Activated naive CD4-positive, alpha-beta T cell treated with anti-CD3 and anti-CD28 coated beads, Interleukin-2, amount 50 U/mL, for 72 hours (primary cell): Measurements from ENCODE around the gene ISLR. TPM values are rescaled to one million over a fixed set of nuclear protein-coding genes. Genes with fewer than 3 reads are reported as not detected.
"Not testable (repeated sequence)": the region's sequence is repeated elsewhere in the genome, so short reads cannot be mapped to it uniquely, and the experiment has no call there.

ENCODE experiments used
- ATAC-seq, 2 donors: fragments of 150-1000 bp; cut with Tn5 transposase; 2 replicates each; pipeline ENCODE4 v1.10.0; 2021; ENCODE audit warnings: mild to moderate bottlenecking in 2 of 2, moderate library complexity in 2 of 2
- DNase-seq, 2 donors: peaks; one replicate each; pipeline ENCODE4 v3.0.0; 2021 to 2022; ENCODE audit warnings: low spot score in 2 of 2
- H3K27ac Mint-ChIP-seq, 2 donors: one replicate each; pipeline ENCODE4 v1.8.0; 2022; ENCODE audit warnings: mild to moderate bottlenecking in 2 of 2, mixed read lengths in 2 of 2
- H3K36me3 Mint-ChIP-seq, 2 donors: one replicate each; pipeline ENCODE4 v1.8.0; 2022; ENCODE audit warnings: mixed read lengths in 2 of 2
- H3K9me3 Mint-ChIP-seq, 2 donors: one replicate each; pipeline ENCODE4 v1.8.0; 2022; ENCODE audit warnings: mixed read lengths in 2 of 2
- total RNA-seq, 2 donors: library from RNA; stranded (reverse); gene quantifications; one replicate each; pipeline ENCODE4 v1.2.3, GENCODE V29; 2022

The ISLR gene
- total RNA-seq, 2 donors from 2014 or later: not detected

GRCh38 chr15:74160390-74160789, 13.1 kb upstream of the ISLR start:
- H3K9me3 Mint-ChIP-seq, H3K36me3 Mint-ChIP-seq, DNase-seq, H3K27ac Mint-ChIP-seq, ATAC-seq: not testable (repeated sequence)

GRCh38 chr15:74162195-74162536, 11.3 kb upstream of the ISLR start:
- ATAC-seq, H3K27ac Mint-ChIP-seq, H3K9me3 Mint-ChIP-seq, DNase-seq, H3K36me3 Mint-ChIP-seq: not testable (repeated sequence)

GRCh38 chr15:74165461-74165860, 8.0 kb upstream of the ISLR start:
- Mint-ChIP-seq H3K36me3 (no peaks in the 10 kb centered on the region), H3K27ac (no peak overlapping the region), H3K9me3 (no peaks in the 10 kb centered on the region)
- ATAC-seq (no peak), DNase-seq (no peak)

- no peaks in the 10 kb centered on the region for H3K36me3 Mint-ChIP-seq
- DNase-seq (peak in 1 of 2 donors; percentile 47), ATAC-seq (no peak)
- peak overlapping the region; percentile 7 to 61 for H3K27ac Mint-ChIP-seq
- no peaks in the 10 kb centered on the region for H3K9me3 Mint-ChIP-seq
Observed at GRCh38 chr15:74167891-74168331, 5.6 kb upstream of the ISLR start.

GRCh38 chr15:74168711-74169126, 4.8 kb upstream of the ISLR start:
- no peaks in the 10 kb centered on the region for H3K36me3 Mint-ChIP-seq
- ATAC-seq (no peak), DNase-seq (peak in 1 of 2 donors; percentile 16)
- peak overlapping the region in 1 of 2 donors; percentile 7 for H3K27ac Mint-ChIP-seq
- H3K9me3 Mint-ChIP-seq: no peaks in the 10 kb centered on the region

- DNase-seq: peak in 1 of 2 donors; percentile 23
- Mint-ChIP-seq H3K27ac (peak overlapping the region in 1 of 2 donors; percentile 62), H3K36me3 (no peaks in the 10 kb centered on the region), H3K9me3 (no peaks in the 10 kb centered on the region)
- ATAC-seq: no peak
Observed at GRCh38 chr15:74170071-74170844, 3.3 kb upstream of the ISLR start.

GRCh38 chr15:74170875-74171578, 2.5 kb upstream of the ISLR start:
- Mint-ChIP-seq H3K9me3 (no peaks in the 10 kb centered on the region), H3K36me3 (no peaks in the 10 kb centered on the region), H3K27ac (no peak overlapping the region)
- peak in 1 of 2 donors; percentile 20 for DNase-seq
- ATAC-seq: no peak

GRCh38 chr15:74171965-74172541, 1.5 kb upstream of the ISLR start:
- Mint-ChIP-seq H3K36me3 (no peaks in the 10 kb centered on the region), H3K27ac (no peak overlapping the region), H3K9me3 (no peaks in the 10 kb centered on the region)
- no peak for ATAC-seq
- no peak for DNase-seq

GRCh38 chr15:74172701-74173379, 670 bp upstream of the ISLR start:
- H3K9me3 Mint-ChIP-seq: no peaks in the 10 kb centered on the region
- no peak overlapping the region for H3K27ac Mint-ChIP-seq
- DNase-seq (peak in 1 of 2 donors; percentile 42), ATAC-seq (no peak)
- H3K36me3 Mint-ChIP-seq: no peaks in the 10 kb centered on the region

GRCh38 chr15:74174219-74174957, 878 bp downstream of the ISLR start:
- Mint-ChIP-seq H3K9me3 (no peaks in the 10 kb centered on the region), H3K36me3 (no peaks in the 10 kb centered on the region), H3K27ac (no peak overlapping the region)
- DNase-seq: no peak
- no peak for ATAC-seq

- no peak for ATAC-seq
- no peak overlapping the region for H3K27ac Mint-ChIP-seq
- no peaks in the 10 kb centered on the region for H3K36me3 Mint-ChIP-seq
- no peaks in the 10 kb centered on the region for H3K9me3 Mint-ChIP-seq
- peak in 1 of 2 donors; percentile 50 for DNase-seq
Observed at GRCh38 chr15:74174958-74175253, 1.4 kb downstream of the ISLR start.

GRCh38 chr15:74175271-74176191, 2.0 kb downstream of the ISLR start:
- Mint-ChIP-seq H3K9me3 (no peaks in the 10 kb centered on the region), H3K36me3 (no peaks in the 10 kb centered on the region), H3K27ac (no peak overlapping the region)
- no peak for ATAC-seq
- peak in 1 of 2 donors; percentile 50 for DNase-seq

- ATAC-seq: no peak
- Mint-ChIP-seq H3K27ac (peak overlapping the region in 1 of 2 donors; percentile 3), H3K36me3 (no peaks in the 10 kb centered on the region)
Observed at GRCh38 chr15:74176262-74177214, 3.0 kb downstream of the ISLR start.

GRCh38 chr15:74178326-74179100, 5.0 kb downstream of the ISLR start:
- ATAC-seq (no peak), DNase-seq (no peak)
- no peak overlapping the region for H3K27ac Mint-ChIP-seq
- no peaks in the 10 kb centered on the region for H3K36me3 Mint-ChIP-seq
- H3K9me3 Mint-ChIP-seq: no peaks in the 10 kb centered on the region

More at GRCh38 chr15:74176262-74177214, 3.0 kb downstream of the ISLR start:
- no peak for DNase-seq
- no peaks in the 10 kb centered on the region for H3K9me3 Mint-ChIP-seq
